LNCaP clone FGC (cell line): Measurements from ENCODE around the gene SLC40A1.

Experiments
- DNase-seq: peaks from one replicate; pipeline ENCODE4 v3.0.0-alpha.2; 2011; ENCODE audit warnings: low read depth
- H3K4me3 ChIP-seq: 2 replicates; pipeline ENCODE4 v1.5.1; 2011; ENCODE audit warnings: mild to moderate bottlenecking, low read depth, low read length, control low read depth
- CTCF ChIP-seq: IDR thresholded peaks from 2 replicates; pipeline ENCODE4 v1.5.1; 2012; ENCODE audit warnings: mild to moderate bottlenecking; ENCODE audit not compliant: control insufficient read depth, insufficient read depth; ENCODE audit errors: extremely low read depth

Gene SLC40A1

GRCh38 chr2:189543367-189543766 is 37.2 kb downstream of the SLC40A1 start:
- DNase-seq, result no peak
- no peak for TF ChIP-seq CTCF
- H3K4me3 ChIP-seq, result no peak overlapping the region

- no peak overlapping the region for H3K4me3 ChIP-seq
- no peak for TF ChIP-seq CTCF
- peak; percentile 11 for DNase-seq
Observed at GRCh38 chr2:189542145-189542882, 38.3 kb downstream of the SLC40A1 start.

- peak; percentile 91 for DNase-seq
- H3K4me3 ChIP-seq, result no peak overlapping the region
- TF ChIP-seq CTCF, result no peak
Observed at GRCh38 chr2:189541591-189541990, 39.0 kb downstream of the SLC40A1 start.

GRCh38 chr2:189540551-189540950 is 40.0 kb downstream of the SLC40A1 start:
- no peak overlapping the region for H3K4me3 ChIP-seq
- TF ChIP-seq CTCF, result no peak
- no peak for DNase-seq

- no peak for DNase-seq
- H3K4me3 ChIP-seq, result no peak overlapping the region
- no peak for TF ChIP-seq CTCF
Observed at GRCh38 chr2:189538402-189538801, 42.2 kb downstream of the SLC40A1 start.

- no peak for TF ChIP-seq CTCF
- H3K4me3 ChIP-seq, result no peak overlapping the region
- no peak for DNase-seq
Observed at GRCh38 chr2:189536830-189537229, 43.8 kb downstream of the SLC40A1 start.
